Lower leg skin (tissue), 4 donors: Measurements from ENCODE around the gene TTC33. TPM values are rescaled to one million over a fixed set of nuclear protein-coding genes. Genes with fewer than 3 reads are reported as not detected.

Source experiments
- DNase-seq, 2 donors: peaks; one replicate each; pipeline ENCODE4 v3.0.0-alpha.2; 2019; ENCODE audit warnings: low spot score in 2 of 2
- H3K4me3 ChIP-seq: fragments of 200-600 bp; sonication (generic); 2 replicates; pipeline ENCODE4 v1.5.1; 2017; ENCODE audit warnings: mild to moderate bottlenecking, low read depth; ENCODE audit not compliant: poor library complexity, severe bottlenecking
- POLR2A ChIP-seq, 2 donors: fragments of 450-650 bp; IDR thresholded peaks; one replicate each; pipeline ENCODE4 v1.6.1; 2016 to 2017; ENCODE audit warnings: antibody characterized with exemption in 2 of 2, mild to moderate bottlenecking in 1 of 2, moderate library complexity in 1 of 2
- WGBS, 2 donors: methylation state at CpG; one replicate each; pipeline ENCODE4 v1.1.5; 2018; 5-methylcytosine and 5-hydroxymethylcytosine counted together
- intact Hi-C: fragments of 100-400 bp; cut with DNase I; formaldehyde crosslinking; loops from one replicate; pipeline ENCODE4 v1.15.0; 2023; ENCODE audit warnings: low total_unique reads
- total RNA-seq, 4 donors: library from RNA; depleted of rRNA; stranded (reverse); fragments of >200 nt; gene quantifications; one replicate each; pipeline ENCODE4 v1.1.0, GENCODE V29; 2016
- TF ChIP-seq, protein P1 (sequence below), 3 donors: fragments of 450-650 bp; IDR thresholded peaks; one replicate each; pipeline ENCODE4 v1.5.1; 2016; ENCODE audit warnings: antibody characterized with exemption in 3 of 3, mild to moderate bottlenecking in 3 of 3, moderate library complexity in 2 of 3

The TTC33 gene
- total RNA-seq, 4 donors from 2014 or later, result 8.7 to 13.1 (median 11.0) TPM

DNA sequence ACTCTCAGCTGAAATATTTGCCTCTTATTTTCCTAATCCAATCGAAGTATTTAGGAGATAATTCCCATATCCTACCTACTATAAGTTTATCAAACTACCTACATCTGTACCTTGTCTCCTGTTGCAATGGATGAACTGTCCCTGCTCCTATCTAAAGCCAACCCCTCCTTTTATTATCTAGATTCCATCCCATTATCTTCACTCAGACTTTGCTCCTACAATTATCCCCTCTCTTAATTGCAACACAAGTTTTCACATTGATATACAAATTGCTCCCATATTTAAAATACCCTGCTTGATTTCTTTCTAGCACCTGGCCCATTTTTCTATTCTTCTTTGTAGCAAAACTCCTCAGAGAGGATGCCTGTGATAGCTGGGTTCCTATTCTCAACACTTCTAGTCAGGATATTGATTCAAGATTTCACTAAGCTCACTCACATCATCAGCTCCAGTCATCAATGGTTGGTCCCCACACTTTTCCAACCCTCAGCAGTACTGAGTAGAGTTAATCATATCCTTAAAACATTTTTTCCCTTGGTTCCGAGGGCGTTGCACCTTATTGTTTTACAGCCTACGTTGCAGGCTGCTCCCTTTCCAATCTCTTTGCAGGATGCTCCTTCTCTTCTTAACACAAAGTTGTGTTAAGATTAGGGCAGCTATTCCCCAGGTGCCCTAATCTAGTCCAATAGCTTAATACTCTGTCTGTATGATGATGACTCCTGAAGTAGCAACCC lies 253.9 kb downstream of the TTC33 start:
- 91 to 92% methylated on average over 4 of the region's 4 CpGs for WGBS, 2 donors
- TF ChIP-seq, protein P1, sequence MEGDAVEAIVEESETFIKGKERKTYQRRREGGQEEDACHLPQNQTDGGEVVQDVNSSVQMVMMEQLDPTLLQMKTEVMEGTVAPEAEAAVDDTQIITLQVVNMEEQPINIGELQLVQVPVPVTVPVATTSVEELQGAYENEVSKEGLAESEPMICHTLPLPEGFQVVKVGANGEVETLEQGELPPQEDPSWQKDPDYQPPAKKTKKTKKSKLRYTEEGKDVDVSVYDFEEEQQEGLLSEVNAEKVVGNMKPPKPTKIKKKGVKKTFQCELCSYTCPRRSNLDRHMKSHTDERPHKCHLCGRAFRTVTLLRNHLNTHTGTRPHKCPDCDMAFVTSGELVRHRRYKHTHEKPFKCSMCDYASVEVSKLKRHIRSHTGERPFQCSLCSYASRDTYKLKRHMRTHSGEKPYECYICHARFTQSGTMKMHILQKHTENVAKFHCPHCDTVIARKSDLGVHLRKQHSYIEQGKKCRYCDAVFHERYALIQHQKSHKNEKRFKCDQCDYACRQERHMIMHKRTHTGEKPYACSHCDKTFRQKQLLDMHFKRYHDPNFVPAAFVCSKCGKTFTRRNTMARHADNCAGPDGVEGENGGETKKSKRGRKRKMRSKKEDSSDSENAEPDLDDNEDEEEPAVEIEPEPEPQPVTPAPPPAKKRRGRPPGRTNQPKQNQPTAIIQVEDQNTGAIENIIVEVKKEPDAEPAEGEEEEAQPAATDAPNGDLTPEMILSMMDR (IDR thresholded peaks at IDR 0.05), result no peak
- TF ChIP-seq POLR2A (IDR thresholded peaks at IDR 0.05), result no peak
- H3K4me3 ChIP-seq, result no peak overlapping the region
- intact Hi-C loops, result no loop called here
- DNase-seq, result no peak

DNA sequence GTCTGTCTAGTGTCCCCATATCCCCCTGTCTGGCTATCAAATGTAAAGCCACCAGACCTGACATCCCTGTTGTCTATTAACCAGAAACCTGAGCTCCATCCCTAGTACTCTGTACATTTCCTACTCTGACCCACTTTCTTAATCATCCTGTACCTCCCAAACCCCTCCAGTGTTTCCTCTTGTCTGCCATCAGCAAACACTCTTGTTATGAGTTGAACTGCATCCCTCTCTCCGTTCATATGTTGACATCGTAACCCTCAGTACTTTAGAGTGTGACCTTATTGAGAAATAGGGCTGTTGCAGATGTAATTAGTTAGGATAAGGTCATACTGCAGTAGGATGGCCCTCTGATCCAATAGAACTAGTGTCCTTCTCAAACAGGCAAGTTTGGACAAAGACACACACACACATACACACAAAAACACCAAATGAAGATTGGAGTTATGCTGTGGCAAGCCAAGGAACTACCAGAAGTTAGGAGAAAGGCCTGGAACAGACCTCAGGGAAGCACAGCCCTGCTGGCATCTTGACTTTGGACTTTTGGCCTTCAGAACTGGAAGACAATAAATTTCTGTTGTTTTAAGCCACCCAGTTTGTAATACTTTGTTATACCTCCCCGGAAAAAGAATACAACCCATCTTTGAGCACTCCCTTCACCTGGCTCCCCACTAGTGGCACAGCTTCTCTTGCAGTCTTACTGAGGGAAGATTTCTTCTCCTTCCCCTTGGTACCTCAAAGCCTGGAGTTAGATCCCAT lies 256.1 kb downstream of the TTC33 start:
- intact Hi-C loops, result no loop called here
- TF ChIP-seq, protein P1 (IDR thresholded peaks at IDR 0.05), result no peak
- no peak for TF ChIP-seq POLR2A (IDR thresholded peaks at IDR 0.05)
- DNase-seq, result no peak
- WGBS, 2 donors, result 83 to 94% methylated on average over 3 of the region's 3 CpGs
- H3K4me3 ChIP-seq, result no peak overlapping the region

DNA sequence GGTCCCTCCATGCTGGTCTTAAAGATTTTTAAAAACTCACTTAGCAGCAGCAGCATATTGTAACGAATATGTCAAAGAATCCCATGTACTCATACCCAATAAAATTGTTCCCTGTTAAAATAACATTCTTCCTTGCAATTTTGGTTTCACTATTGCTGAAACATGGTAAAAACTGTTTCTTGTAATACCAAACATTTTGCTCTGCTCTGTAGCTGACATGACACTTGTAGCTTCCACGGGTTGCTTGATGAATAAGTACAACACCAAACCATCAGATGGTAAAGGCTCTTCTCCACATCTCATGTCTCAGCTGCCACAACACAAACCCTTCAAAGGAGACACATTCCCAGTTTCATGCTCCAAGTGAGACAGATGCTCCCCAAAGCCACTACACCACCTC lies 256.8 kb downstream of the TTC33 start:
- WGBS, 2 donors, result 76 to 80% methylated on average over 2 of the region's 2 CpGs
- intact Hi-C loops, result no loop called here
- H3K4me3 ChIP-seq, result no peak overlapping the region
- DNase-seq, result no peak
- TF ChIP-seq POLR2A (IDR thresholded peaks at IDR 0.05), result no peak
- TF ChIP-seq, protein P1 (IDR thresholded peaks at IDR 0.05), result no peak

DNA sequence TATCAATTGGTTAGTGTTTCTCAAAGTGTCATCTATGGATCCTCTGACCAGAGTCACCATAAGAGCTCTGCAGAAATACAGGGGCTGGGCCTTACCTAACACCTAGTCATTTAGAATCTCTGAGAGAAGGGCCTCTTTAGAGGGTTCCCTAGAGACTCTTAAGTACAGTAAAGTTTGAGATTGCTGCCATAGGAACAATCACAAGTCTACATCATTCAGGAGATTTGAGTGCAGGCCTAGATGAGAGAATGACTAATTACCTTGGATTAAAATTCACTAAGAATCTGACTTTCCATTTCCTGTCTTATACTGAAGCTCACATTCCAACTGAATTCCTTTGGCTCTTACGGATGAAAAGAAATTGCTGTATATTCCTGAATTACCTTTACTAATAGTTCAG lies 258.2 kb downstream of the TTC33 start:
- no peak for DNase-seq
- WGBS, 2 donors, result 62 to 71% methylated on average over 1 of the region's 1 CpG
- H3K4me3 ChIP-seq, result no peak overlapping the region
- TF ChIP-seq, protein P1 (IDR thresholded peaks at IDR 0.05), result no peak
- TF ChIP-seq POLR2A (IDR thresholded peaks at IDR 0.05), result no peak
- intact Hi-C loops, result no loop called here

DNA sequence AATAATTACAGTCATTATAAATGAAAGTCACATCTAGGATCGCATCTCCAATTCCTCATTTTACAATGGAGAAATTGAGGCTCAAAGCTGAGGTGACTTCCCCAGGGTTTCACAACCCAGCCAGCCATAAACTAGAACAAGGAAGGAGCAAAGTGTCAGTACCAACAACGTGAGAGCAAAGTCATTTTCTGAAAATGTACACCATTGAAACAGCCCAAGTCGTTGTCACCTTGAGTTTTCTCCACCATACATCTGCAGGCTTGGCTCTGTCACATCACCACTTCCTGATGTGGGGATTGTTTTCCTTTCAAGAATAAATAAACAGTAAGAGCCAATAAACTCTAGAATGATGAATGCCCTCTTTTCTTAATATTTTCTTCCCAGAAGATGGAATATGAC lies 260.5 kb downstream of the TTC33 start:
- no peak for TF ChIP-seq POLR2A (IDR thresholded peaks at IDR 0.05)
- TF ChIP-seq, protein P1 (IDR thresholded peaks at IDR 0.05), result no peak
- no peak overlapping the region for H3K4me3 ChIP-seq
- 47 to 55% methylated on average over 3 of the region's 3 CpGs for WGBS, 2 donors
- DNase-seq, result no peak
- intact Hi-C loops, result no loop called here
